Cardiac fibroblast (primary cell): ENCODE measurements around the gene CD82.

ENCODE experiments used
- DNase-seq, 2 donors: peaks; one replicate each; pipeline versions ENCODE4 v3.0.0 to v3.0.0-alpha.2; 2010; ENCODE audit warnings: low read depth in 2 of 2
- H3K4me3 ChIP-seq, 2 donors: replicated peaks in 1 of 2; 1 replicate in 1 of 2; 2 replicates in 1 of 2; pipeline ENCODE4 v1.5.1; 2011; ENCODE audit warnings: low read depth in 2 of 2, low read length in 2 of 2, mild to moderate bottlenecking in 2 of 2, moderate library complexity in 1 of 2
- TF ChIP-seq, protein P1 (sequence below): IDR thresholded peaks from one replicate; pipeline ENCODE4 v1.5.1; 2011; ENCODE audit warnings: low read depth, mild to moderate bottlenecking, low read length, inconsistent platforms

The CD82 gene

GRCh38 chr11:44577231-44577830 is 11.9 kb downstream of the CD82 start:
- H3K4me3 ChIP-seq, result no peak overlapping the region
- TF ChIP-seq, protein P1, sequence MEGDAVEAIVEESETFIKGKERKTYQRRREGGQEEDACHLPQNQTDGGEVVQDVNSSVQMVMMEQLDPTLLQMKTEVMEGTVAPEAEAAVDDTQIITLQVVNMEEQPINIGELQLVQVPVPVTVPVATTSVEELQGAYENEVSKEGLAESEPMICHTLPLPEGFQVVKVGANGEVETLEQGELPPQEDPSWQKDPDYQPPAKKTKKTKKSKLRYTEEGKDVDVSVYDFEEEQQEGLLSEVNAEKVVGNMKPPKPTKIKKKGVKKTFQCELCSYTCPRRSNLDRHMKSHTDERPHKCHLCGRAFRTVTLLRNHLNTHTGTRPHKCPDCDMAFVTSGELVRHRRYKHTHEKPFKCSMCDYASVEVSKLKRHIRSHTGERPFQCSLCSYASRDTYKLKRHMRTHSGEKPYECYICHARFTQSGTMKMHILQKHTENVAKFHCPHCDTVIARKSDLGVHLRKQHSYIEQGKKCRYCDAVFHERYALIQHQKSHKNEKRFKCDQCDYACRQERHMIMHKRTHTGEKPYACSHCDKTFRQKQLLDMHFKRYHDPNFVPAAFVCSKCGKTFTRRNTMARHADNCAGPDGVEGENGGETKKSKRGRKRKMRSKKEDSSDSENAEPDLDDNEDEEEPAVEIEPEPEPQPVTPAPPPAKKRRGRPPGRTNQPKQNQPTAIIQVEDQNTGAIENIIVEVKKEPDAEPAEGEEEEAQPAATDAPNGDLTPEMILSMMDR, result no peak
- DNase-seq, result no peak

- no peak for DNase-seq
- no peak overlapping the region for H3K4me3 ChIP-seq
- TF ChIP-seq, protein P1, result no peak
These were observed 12.8 kb downstream of the CD82 start for GRCh38 chr11:44578279-44578678.

- no peak for DNase-seq
- TF ChIP-seq, protein P1, result no peak
- no peak overlapping the region for H3K4me3 ChIP-seq
These were observed 13.9 kb downstream of the CD82 start for GRCh38 chr11:44579302-44579761.

- no peak for DNase-seq
- H3K4me3 ChIP-seq, result no peak overlapping the region
- TF ChIP-seq, protein P1, result no peak
These were observed 15.2 kb downstream of the CD82 start for GRCh38 chr11:44580701-44581100.

DNA sequence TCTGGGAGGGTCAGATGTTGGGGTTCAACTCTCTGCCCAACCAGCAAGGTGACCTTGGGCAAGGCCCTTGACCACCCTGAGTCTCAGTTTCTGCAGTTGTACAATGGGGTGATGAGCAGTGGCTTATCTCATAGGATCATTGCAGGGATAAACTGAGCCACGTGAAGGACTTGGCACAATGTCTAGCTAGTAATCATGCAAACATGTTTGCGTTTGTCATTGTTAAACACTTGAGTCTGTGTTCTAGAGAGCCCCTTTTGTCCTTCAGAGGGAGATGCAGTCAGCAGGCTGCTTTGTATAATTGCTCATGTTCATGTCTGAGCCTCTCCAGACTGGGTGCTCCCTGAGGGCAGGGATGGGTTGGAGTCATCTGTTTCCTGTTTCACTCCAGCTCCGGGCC is 15.8 kb downstream of the CD82 start:
- no peak for DNase-seq
- TF ChIP-seq, protein P1, result no peak
- no peak overlapping the region for H3K4me3 ChIP-seq

DNA sequence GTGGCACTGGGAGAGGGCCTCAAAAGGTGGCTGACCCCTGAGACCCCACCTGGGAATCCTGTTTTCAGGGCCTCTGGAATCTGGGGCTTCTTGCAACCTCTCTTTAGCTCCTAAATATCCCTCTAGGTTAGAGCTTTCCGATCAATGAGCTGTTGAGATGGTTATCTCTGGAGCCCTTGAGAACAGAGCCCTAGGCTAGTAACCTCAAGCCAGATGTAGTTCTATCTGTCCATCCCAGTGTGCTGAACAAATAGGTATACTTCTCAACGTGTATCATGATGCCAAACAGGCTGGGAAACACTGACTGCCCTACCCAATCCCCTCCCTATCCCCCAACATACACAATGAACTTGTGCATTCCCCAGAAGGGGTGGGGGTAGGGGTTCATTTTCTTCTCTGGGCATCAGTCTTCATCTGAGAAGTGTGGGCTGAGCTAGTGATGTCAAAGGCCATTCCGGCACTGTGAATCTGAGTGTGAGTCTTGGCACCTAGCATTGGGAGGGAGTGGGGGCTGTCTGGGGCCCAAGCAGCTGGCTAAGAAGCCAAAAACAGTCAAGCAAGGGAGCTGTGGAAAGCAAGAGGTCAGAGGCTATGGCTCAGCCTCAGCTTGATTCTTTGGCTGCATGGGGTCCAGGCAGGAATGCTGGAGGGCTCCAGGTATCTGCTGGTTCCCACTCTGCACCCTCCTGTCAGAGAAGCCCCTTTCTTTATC is 17.3 kb downstream of the CD82 start:
- H3K4me3 ChIP-seq, result no peak overlapping the region
- DNase-seq, result no peak
- TF ChIP-seq, protein P1, result no peak

- DNase-seq, result no peak
- no peak overlapping the region for H3K4me3 ChIP-seq
- TF ChIP-seq, protein P1, result no peak
These were observed 17.8 kb downstream of the CD82 start for GRCh38 chr11:44583353-44583669.
